SU-DHL-6 (cell line): ENCODE results near the gene TM9SF1.

Source experiments
- H2AFZ ChIP-seq: fragments of 200-600 bp; sonication (generic); 2 replicates; pipeline ENCODE4 v1.6.1; 2014; ENCODE audit warnings: low read depth, mild to moderate bottlenecking, moderate library complexity, mixed read lengths, antibody characterized with exemption, low read length; ENCODE audit not compliant: severe bottlenecking
- H3F3A ChIP-seq: fragments of 200-600 bp; shearing (Covaris generic); 2 replicates; pipeline ENCODE4 v1.6.0; 2016; ENCODE audit warnings: antibody characterized with exemption, mild to moderate bottlenecking; ENCODE audit not compliant: insufficient read depth
- H3K27ac ChIP-seq: fragments of 200-600 bp; sonication (generic); 2 replicates; pipeline ENCODE4 v1.5.1; 2016; ENCODE audit warnings: low read depth, mild to moderate bottlenecking, low read length, moderate library complexity, mixed read lengths
- H3K27me3 ChIP-seq: fragments of 200-600 bp; sonication (generic), shearing (Covaris generic); 2 replicates; pipeline ENCODE4 v1.6.0; 2014; ENCODE audit warnings: mild to moderate bottlenecking, low read length
- H3K36me3 ChIP-seq: fragments of 200-600 bp; sonication (generic); 2 replicates; pipeline ENCODE4 v1.6.1; 2014; ENCODE audit warnings: mild to moderate bottlenecking, low read length, mixed read lengths
- H3K4me2 ChIP-seq: fragments of 300-600, 200-600 bp; shearing (Covaris generic), sonication (generic); 2 replicates; pipeline ENCODE4 v1.6.0; 2014; ENCODE audit warnings: low read length, low read depth, mild to moderate bottlenecking; ENCODE audit not compliant: poor library complexity, severe bottlenecking
- H3K4me3 ChIP-seq: fragments of 200-600 bp; sonication (generic); 2 replicates; pipeline ENCODE4 v1.5.1; 2014; ENCODE audit warnings: antibody characterized with exemption, low read length, mild to moderate bottlenecking, mixed read lengths; ENCODE audit not compliant: insufficient read depth, poor library complexity, severe bottlenecking
- H3K79me2 ChIP-seq: fragments of 200-600 bp; sonication (generic); 2 replicates; pipeline ENCODE4 v1.6.1; 2014; ENCODE audit warnings: mild to moderate bottlenecking, low read length, moderate library complexity; ENCODE audit not compliant: insufficient read depth
- H3K9ac ChIP-seq: fragments of 200-600 bp; sonication (generic); 2 replicates; pipeline ENCODE4 v1.7.0; 2014; ENCODE audit warnings: mild to moderate bottlenecking, low read length
- H3K9me2 ChIP-seq: fragments of 200-600 bp; sonication (generic); replicated peaks from 2 replicates; pipeline ENCODE4 v1.6.1; 2014; ENCODE audit warnings: low read length; ENCODE audit not compliant: insufficient read depth
- H3K9me3 ChIP-seq: fragments of 200-600 bp; sonication (generic); 2 replicates; pipeline ENCODE4 v1.6.1; 2014; ENCODE audit warnings: low read length, mixed read lengths; ENCODE audit not compliant: insufficient read depth
- H4K20me1 ChIP-seq: fragments of 200-600 bp; sonication (generic); 2 replicates; pipeline ENCODE4 v1.6.1; 2014; ENCODE audit warnings: low read depth, mild to moderate bottlenecking, antibody characterized with exemption, low read length, moderate library complexity, mixed read lengths
- CTCF ChIP-seq: fragments of 200-600 bp; sonication (generic); IDR thresholded peaks from one replicate; pipeline ENCODE4 v1.5.1; 2017; ENCODE audit warnings: antibody characterized with exemption, mild to moderate bottlenecking, low read length, moderate library complexity; ENCODE audit not compliant: insufficient read depth, poor library complexity, severe bottlenecking
- EZH2phosphoT487 ChIP-seq: fragments of 200-600 bp; sonication (generic), shearing (Covaris generic); conservative IDR thresholded peaks from 2 replicates; pipeline ENCODE4 v1.6.1; 2018; ENCODE audit warnings: mild to moderate bottlenecking, antibody characterized with exemption, low read length, moderate library complexity, mixed read lengths

Gene TM9SF1

DNA sequence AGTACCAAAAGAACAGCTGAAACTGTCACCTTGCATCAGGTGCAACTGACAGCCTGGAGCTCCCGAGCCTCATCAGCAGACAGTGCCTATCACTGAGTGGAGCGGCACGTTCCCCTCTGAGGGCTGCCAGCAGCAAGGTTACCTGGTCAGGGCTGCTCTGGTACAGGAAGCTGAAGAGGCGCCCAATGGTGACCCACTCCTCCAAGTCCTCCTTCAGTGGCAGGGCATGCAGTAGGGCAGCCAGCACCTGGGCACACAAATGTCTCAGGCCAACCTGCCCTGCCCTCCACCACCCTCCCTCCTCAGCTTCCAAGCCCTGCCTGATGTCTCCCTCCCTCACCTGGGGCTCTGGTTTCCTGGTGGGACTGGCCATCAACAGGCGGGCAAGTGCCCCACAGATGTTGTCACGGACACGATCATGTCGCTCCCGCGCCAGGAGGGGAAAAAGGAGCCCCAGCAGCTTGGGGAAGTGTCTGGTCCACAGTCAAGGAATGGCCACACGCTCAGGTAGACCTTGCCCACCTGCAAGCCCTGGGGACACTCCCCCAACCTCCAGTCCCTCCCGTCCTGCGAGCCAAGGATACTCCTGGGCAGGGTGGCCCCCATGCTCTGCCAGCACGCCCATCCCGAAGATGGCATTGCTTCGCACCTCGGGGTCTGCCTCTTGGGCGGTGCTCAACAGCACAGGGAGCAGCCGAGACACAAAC lies 13.7 kb downstream of the TM9SF1 start:
- TF ChIP-seq EZH2phosphoT487 (no peak), CTCF (no peak)

DNA sequence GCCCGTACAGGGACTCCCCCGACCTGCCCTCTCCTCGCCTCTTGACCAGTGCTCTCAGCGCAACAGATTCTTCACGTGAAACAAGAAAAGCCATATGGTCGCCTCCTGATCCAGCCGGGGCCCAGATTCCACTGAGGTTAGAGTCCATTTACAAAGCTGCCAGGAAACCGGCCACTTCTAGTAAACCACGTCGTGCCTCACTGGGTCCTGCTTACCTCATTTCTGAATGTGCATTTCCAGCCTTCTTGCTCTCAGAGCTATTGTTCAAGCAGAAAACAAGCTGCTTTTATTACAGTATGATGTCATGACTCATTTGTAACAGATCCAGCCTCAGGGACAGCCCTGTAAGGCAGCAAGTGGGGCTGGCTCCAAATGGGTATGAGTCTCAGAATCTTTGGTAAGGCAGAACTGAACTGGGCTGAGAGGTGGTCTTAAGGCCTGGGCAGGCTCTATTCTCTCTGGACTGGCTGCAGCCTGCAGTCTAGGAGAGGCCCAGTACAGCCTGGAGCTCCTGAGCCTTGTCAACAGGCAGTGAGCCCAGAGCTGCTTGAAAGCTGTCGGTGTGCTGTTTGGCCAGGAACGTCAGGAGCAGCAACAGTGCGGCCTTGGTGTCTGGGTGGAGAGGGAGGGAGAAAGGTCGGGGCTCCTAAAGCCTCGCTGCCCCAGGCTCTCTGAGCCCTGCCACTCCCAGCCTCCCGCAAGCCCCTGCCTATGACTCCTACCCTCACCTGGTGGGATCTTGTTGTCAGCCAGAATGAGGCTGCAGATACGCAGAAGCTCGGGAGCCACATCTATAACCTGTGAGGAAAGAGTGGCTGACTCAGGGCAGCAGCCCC lies 15.1 kb downstream of the TM9SF1 start:
- TF ChIP-seq EZH2phosphoT487 (no peak), CTCF (no peak)
- Histone ChIP-seq H4K20me1 (no peaks in the 10 kb centered on the region), H3K9ac (no peak overlapping the region), H3K27ac (no peak overlapping the region), H3K36me3 (no peaks in the 10 kb centered on the region), H3K27me3 (no peaks in the 10 kb centered on the region), H3K9me2 (no peaks in the 10 kb centered on the region), H3K4me2 (no peak overlapping the region), H3K9me3 (no peaks in the 10 kb centered on the region), H3K79me2 (no peaks in the 10 kb centered on the region), H2AFZ (no peak overlapping the region), H3F3A (no peaks in the 10 kb centered on the region), H3K4me3 (no peak overlapping the region)

More for the DNA sequence above, 13.7 kb downstream of the TM9SF1 start:
- Histone ChIP-seq H3F3A (no peaks in the 10 kb centered on the region), H2AFZ (no peak overlapping the region), H3K36me3 (no peaks in the 10 kb centered on the region), H3K4me3 (no peak overlapping the region), H3K27me3 (no peaks in the 10 kb centered on the region), H3K27ac (no peak overlapping the region), H3K9me2 (no peaks in the 10 kb centered on the region), H3K79me2 (no peaks in the 10 kb centered on the region), H4K20me1 (no peaks in the 10 kb centered on the region), H3K4me2 (no peak overlapping the region), H3K9me3 (no peaks in the 10 kb centered on the region), H3K9ac (no peak overlapping the region)

DNA sequence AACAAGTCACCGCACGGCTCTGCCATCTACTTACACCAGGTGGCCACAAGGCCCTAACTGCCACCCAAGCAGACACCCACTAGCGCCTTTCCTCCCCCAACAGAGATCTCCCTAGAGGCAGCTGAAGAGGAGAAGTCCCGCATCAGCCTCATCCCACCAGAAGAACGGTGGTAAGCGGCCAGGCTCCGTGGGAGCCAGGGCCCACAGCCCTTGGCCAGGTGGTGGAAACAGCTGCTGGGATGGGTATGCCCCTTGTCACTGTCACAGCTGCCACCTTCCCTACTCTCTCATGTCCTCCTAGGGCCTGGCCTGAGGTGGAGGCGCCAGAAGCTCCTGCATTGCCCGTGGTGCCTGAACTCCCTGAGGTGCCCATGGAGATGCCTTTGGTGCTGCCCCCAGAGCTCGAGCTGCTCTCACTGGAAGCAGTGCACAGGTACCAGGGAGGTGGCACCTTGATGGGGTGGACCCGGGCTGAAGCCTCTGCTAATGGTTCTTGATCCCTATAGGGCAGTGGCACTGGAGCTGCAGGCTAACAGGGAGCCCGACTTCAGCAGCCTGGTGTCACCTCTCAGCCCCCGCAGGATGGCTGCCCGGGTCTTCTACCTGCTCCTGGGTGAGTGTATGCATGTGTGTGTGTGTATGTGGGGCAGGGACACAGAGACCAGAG lies 15.8 kb downstream of the TM9SF1 start:
- Histone ChIP-seq H3F3A (no peaks in the 10 kb centered on the region), H3K27ac (no peak overlapping the region), H3K9me2 (no peaks in the 10 kb centered on the region), H3K79me2 (no peaks in the 10 kb centered on the region), H3K4me2 (no peak overlapping the region), H3K27me3 (no peaks in the 10 kb centered on the region), H3K9ac (no peak overlapping the region), H2AFZ (no peak overlapping the region), H3K9me3 (no peaks in the 10 kb centered on the region), H3K4me3 (no peak overlapping the region), H3K36me3 (no peaks in the 10 kb centered on the region), H4K20me1 (no peaks in the 10 kb centered on the region)
- TF ChIP-seq CTCF (no peak), EZH2phosphoT487 (no peak)
